ENCODE results near the gene JPH4. TPM values are rescaled to one million over a fixed set of nuclear protein-coding genes. Genes with fewer than 3 reads are reported as not detected.
A peak's percentile ranks its signal among the peaks of the same experiment; 100 is the strongest.

The JPH4 gene
- total RNA-seq, 1 donor from 2014 or later: 2.0 TPM

- Mint-ChIP-seq H3K4me3 (peak overlapping the region; percentile 94), H3K36me3 (ENCODE audit: low read depth) (peaks cover 35% of the 10 kb centered on the region), H3K9me3 (no peaks in the 10 kb centered on the region), H3K27ac (peak overlapping the region; percentile 95), H3K4me1 (peaks cover 29% of the 10 kb centered on the region), H3K27me3 (no peaks in the 10 kb centered on the region)
- CTCF ChIA-PET: interaction anchor here (2.0 kb wide), 1 partner anchor 78 kb away, joined by 8 read pairs; no protein-coding TSS in a partner anchor
- intact Hi-C loops (cut with micrococcal nuclease): loop anchor here (1.0 to 10.0 kb wide), 9 partner anchors 10 to 888 kb away; partner anchors contain the start of genes ACIN1, ADCY4, AP1G2 and C14orf119
- POLR2A ChIA-PET: interaction anchor here (1.2 to 6.2 kb wide), 2 partner anchors 10 to 82 kb away, joined by 4 to 41 read pairs; partner anchors contain the start of gene AP1G2
- no peak for TF ChIP-seq CTCF (IDR thresholded peaks at IDR 0.05)
- DNase-seq (no peak), ATAC-seq (ENCODE audit: low read depth) (no peak)
Measured at GRCh38 chr14:23556700-23557440, 21.7 kb downstream of the JPH4 start.

- peaks cover 30% of the 10 kb centered on the region for H3K4me1 Mint-ChIP-seq
Measured at GRCh38 chr14:23555882-23556699, 22.5 kb downstream of the JPH4 start, which contains the start of gene THTPA. Gene THTPA, plus strand, starts transcription at chr14:23556271. Its CDS starts 487 bp downstream, at chr14:23556758.

DNA sequence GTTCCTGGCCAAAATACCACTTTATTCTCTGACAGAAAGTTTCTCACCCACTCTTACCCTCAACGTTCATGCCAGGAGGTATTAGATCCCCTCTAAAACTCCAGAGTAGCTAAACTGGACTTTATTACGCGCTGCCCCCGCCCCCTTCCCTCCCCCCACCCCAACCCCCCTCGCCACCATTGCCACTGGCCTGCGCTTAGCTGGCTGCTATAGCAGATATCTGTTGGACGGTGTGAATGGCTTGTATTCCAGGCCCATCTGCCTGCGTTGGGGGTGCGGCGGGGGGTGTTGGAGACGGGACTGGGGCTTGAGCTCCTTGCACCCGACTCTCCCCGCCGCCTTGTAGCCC lies 23.1 kb downstream of the JPH4 start:
- no peaks in the 10 kb centered on the region for H3K27me3 Mint-ChIP-seq
- ChIA-PET POLR2A (interaction anchor here (0.6 to 6.2 kb wide), 7 partner anchors 12 to 813 kb away, joined by 3 to 41 read pairs (median 4); partner anchors contain the start of genes AP1G2, NFATC4, NGDN and PABPN1), CTCF (interaction anchor here (2.0 kb wide), 1 partner anchor 77 kb away, joined by 8 read pairs; no protein-coding TSS in a partner anchor)
- no peak for TF ChIP-seq CTCF (IDR thresholded peaks at IDR 0.05)
- H3K27ac Mint-ChIP-seq: peak overlapping the region; percentile 95
- intact Hi-C loops (cut with micrococcal nuclease): loop anchor here (1.0 to 10.0 kb wide), 7 partner anchors 254 to 889 kb away; partner anchors contain the start of genes ACIN1, ADCY4, C14orf119 and PCK2
- peaks cover 28% of the 10 kb centered on the region for H3K36me3 Mint-ChIP-seq (ENCODE audit: low read depth)
- peak overlapping the region; percentile 94 for H3K4me3 Mint-ChIP-seq
- no peak for DNase-seq
- H3K4me1 Mint-ChIP-seq: peaks cover 27% of the 10 kb centered on the region
- no peaks in the 10 kb centered on the region for H3K9me3 Mint-ChIP-seq
- no peak for ATAC-seq (ENCODE audit: low read depth)

More at GRCh38 chr14:23555882-23556699, 22.5 kb downstream of the JPH4 start, which contains the start of gene THTPA:
- Mint-ChIP-seq H3K27me3 (no peaks in the 10 kb centered on the region), H3K4me3 (peak within 1 kb of the TSS; percentile 94), H3K9me3 (no peaks in the 10 kb centered on the region), H3K36me3 (ENCODE audit: low read depth) (peaks cover 33% of the 10 kb centered on the region), H3K27ac (peak within 1 kb of the TSS; percentile 95)
- DNase-seq: peak; percentile 88
- intact Hi-C loops (cut with micrococcal nuclease): loop anchor here (1.0 to 10.0 kb wide), 10 partner anchors 11 to 889 kb away; partner anchors contain the start of genes ACIN1, ADCY4, AP1G2 and C14orf119
- POLR2A ChIA-PET: interaction anchor here (0.6 to 6.2 kb wide), 8 partner anchors 11 to 812 kb away, joined by 3 to 41 read pairs (median 4); partner anchors contain the start of genes AP1G2, NFATC4, NGDN and PABPN1
- TF ChIP-seq CTCF (IDR thresholded peaks at IDR 0.05): no peak
- CTCF ChIA-PET: interaction anchor here (2.0 kb wide), 1 partner anchor 77 kb away, joined by 8 read pairs; no protein-coding TSS in a partner anchor
- ATAC-seq (ENCODE audit: low read depth): peak; percentile 79

GRCh38 chr14:23551266-23552028 lies 27.1 kb downstream of the JPH4 start, which contains the start of gene ZFHX2:
Gene ZFHX2, minus strand, starts transcription at chr14:23551765. Its CDS starts 16,440 bp downstream, at chr14:23535325.
- POLR2A ChIA-PET: interaction anchor here (0.6 to 3.3 kb wide), 9 partner anchors 9 to 726 kb away, joined by 3 to 15 read pairs (median 3); partner anchors contain the start of gene AP1G2
- no peaks in the 10 kb centered on the region for H3K9me3 Mint-ChIP-seq
- CTCF ChIA-PET: interaction anchor here (0.6 to 2.5 kb wide), 3 partner anchors 9 to 12 kb away, joined by 3 to 8 read pairs (median 5); no protein-coding TSS in a partner anchor
- no peak within 1 kb of the TSS for H3K4me3 Mint-ChIP-seq
- intact Hi-C loops (cut with micrococcal nuclease): loop anchor here (1.0 to 10.0 kb wide), 10 partner anchors 12 to 893 kb away; partner anchors contain the start of genes ACIN1, ADCY4, AP1G2 and C14orf119
- DNase-seq (peak; percentile 79), ATAC-seq (ENCODE audit: low read depth) (peak; percentile 53)
- peaks cover 13% of the 10 kb centered on the region for H3K4me1 Mint-ChIP-seq
- peak within 1 kb of the TSS; percentile 81 for H3K27ac Mint-ChIP-seq
- H3K36me3 Mint-ChIP-seq (ENCODE audit: low read depth): peaks cover 8% of the 10 kb centered on the region
- no peaks in the 10 kb centered on the region for H3K27me3 Mint-ChIP-seq
- TF ChIP-seq CTCF (IDR thresholded peaks at IDR 0.05): no peak

Measured in activated B cell treated with CpG ODN at 0.5 μM for 24 hours (primary cell).